OCI-M2 (cell line): ENCODE data around the gene GLS.

Experiments used
- DNase-seq: peaks from one replicate; lab custom pipeline; 2025; ENCODE audit not compliant: unreplicated experiment; lab: John Stamatoyannopoulos, UW

GLS gene

GRCh38 chr2:191012346-191012745, 131.7 kb downstream of the GLS start:
- no peak for DNase-seq

DNA sequence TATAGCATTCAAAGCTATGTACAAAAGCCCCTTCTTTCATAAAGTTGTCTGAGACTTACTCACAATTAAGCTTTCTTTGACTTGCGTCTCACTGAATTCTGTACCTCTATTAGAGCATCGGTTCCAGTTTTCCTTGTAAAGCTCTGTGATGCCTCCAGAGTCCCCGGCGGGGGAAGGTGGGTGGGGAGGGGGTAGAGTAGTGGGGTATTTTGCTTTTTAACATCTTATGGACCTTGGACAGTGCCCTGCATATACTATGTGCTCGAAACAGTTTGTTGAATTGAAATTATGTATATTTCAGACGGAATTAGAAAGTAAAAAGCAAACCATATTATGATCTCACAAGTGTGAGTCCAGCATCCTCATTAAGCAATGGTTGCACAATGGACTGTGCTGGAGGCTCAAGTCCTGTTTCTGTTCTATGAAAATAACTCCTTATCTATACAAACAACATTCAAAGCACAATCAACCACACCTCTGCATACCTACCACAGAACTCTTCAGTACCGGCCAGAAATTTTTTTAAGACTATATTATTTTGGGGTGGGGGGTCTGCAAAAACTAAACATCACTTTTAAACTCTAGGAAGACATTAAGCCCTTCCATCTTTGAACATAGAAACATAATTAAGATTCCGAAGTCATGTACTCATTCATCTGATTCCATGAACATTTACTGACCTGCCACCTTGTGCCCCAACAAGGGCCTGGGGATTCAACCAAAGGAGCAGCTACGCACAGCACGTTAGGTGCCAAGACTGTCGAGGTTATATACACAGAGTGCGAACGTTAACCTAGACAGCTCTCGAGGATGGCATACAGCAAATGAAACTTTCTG, 132.4 kb downstream of the GLS start:
- DNase-seq = no peak

DNA sequence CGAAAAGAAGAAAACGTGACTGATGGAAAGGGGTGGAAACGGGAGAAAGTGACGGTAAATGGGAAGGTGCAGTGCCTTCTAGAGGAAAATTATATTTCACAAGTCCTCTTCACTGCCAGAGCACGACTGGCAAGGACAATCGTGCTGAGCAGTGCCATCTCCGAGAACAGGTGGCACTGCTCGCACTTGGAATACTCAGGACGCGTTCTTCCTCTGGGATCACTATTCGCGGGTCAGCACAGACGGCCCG, 133.0 kb downstream of the GLS start:
- DNase-seq = no peak

GRCh38 chr2:191013932-191014652, 133.5 kb downstream of the GLS start, which contains the start of gene STAT1:
Gene STAT1, minus strand, starts transcription at chr2:191014171. Its CDS starts 4,168 bp downstream, at chr2:191010003.
- DNase-seq = peak; percentile 47

- no peak for DNase-seq
These were observed 134.0 kb downstream of the GLS start for GRCh38 chr2:191014653-191015020.
